ENCODE results near the gene CEP135. TPM values are rescaled to one million over a fixed set of nuclear protein-coding genes. Genes with fewer than 3 reads are reported as not detected.

Gene CEP135
- total RNA-seq, 1 experiment from 2014 or later = 10.9 TPM

- Histone ChIP-seq H3K27me3 (ENCODE audit: insufficient read depth, low read length) (no peaks in the 10 kb centered on the region), H3K9me2 (ENCODE audit: insufficient read depth) (no peaks in the 10 kb centered on the region), H3K36me3 (ENCODE audit: control insufficient read depth in 1 of 2, insufficient read depth in 2 of 2, low read length in 2 of 2) (no peaks in the 10 kb centered on the region), H4K20me1 (ENCODE audit: insufficient read depth) (no peaks in the 10 kb centered on the region), H3K27ac (ENCODE audit: low read depth, low read length) (no peak overlapping the region), H2AFZ (ENCODE audit: low read depth, low read length, poor library complexity, severe bottlenecking) (no peak overlapping the region), H3K4me1 (ENCODE audit: control insufficient read depth in 1 of 2, insufficient read depth in 2 of 2, low read length in 2 of 2) (peaks cover 3 to 22% of the 10 kb centered on the region in 2 experiments; a peak in 3 of 4 replicates), H3K4me3 (replicated peaks in 1 of 2; ENCODE audit: low read depth in 1 of 2, low read length in 2 of 2) (no peak overlapping the region), H3K9ac (ENCODE audit: low read length) (no peak overlapping the region), H3K9me3 (ENCODE audit: control insufficient read depth in 1 of 2, insufficient read depth in 1 of 2, low read depth in 1 of 2, low read length in 2 of 2) (no peaks in the 10 kb centered on the region), H3K79me2 (ENCODE audit: insufficient read depth, low read length) (no peaks in the 10 kb centered on the region), H3K4me2 (ENCODE audit: low read length) (no peak overlapping the region)
- RAD21 ChIA-PET (ENCODE audit: low non-redundant PET in 1 of 2, low total read pairs in 2 of 2, uncharacterized antibody in 2 of 2, unreplicated experiment in 2 of 2) = interaction anchor here in 1 of 2 experiments (0.5 kb wide), 1 partner anchor 39 kb away, joined by 3 read pairs; no protein-coding TSS in a partner anchor
- CTCF ChIA-PET = no interaction called here
- POLR2A ChIA-PET = no interaction called here
- no TSS peak for BruUV-seq (replicated peaks)
- intact Hi-C loops (cut with micrococcal nuclease) = no loop called here
- TF ChIP-seq, protein P1, sequence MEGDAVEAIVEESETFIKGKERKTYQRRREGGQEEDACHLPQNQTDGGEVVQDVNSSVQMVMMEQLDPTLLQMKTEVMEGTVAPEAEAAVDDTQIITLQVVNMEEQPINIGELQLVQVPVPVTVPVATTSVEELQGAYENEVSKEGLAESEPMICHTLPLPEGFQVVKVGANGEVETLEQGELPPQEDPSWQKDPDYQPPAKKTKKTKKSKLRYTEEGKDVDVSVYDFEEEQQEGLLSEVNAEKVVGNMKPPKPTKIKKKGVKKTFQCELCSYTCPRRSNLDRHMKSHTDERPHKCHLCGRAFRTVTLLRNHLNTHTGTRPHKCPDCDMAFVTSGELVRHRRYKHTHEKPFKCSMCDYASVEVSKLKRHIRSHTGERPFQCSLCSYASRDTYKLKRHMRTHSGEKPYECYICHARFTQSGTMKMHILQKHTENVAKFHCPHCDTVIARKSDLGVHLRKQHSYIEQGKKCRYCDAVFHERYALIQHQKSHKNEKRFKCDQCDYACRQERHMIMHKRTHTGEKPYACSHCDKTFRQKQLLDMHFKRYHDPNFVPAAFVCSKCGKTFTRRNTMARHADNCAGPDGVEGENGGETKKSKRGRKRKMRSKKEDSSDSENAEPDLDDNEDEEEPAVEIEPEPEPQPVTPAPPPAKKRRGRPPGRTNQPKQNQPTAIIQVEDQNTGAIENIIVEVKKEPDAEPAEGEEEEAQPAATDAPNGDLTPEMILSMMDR (IDR thresholded peaks at IDR 0.05 in 2 of 3, conservative IDR thresholded peaks at IDR 0.05 in 1 of 3; ENCODE audit: borderline replicate concordance in 1 of 3, insufficient read depth in 1 of 3, low read depth in 2 of 3, low read length in 2 of 3) = no peak
- no peak for TF ChIP-seq EZH2phosphoT487 (IDR thresholded peaks at IDR 0.05; ENCODE audit: borderline replicate concordance)
- TF ChIP-seq YY1 (IDR thresholded peaks at IDR 0.05; ENCODE audit: extremely low read depth, insufficient replicate concordance, low read depth, low read length) = no peak
- DNase-seq (ENCODE audit: low read depth, low spot score) (no peak), ATAC-seq (no peak)
These were observed 38.6 kb upstream of the CEP135 start for GRCh38 chr4:55910140-55910539.

DNA sequence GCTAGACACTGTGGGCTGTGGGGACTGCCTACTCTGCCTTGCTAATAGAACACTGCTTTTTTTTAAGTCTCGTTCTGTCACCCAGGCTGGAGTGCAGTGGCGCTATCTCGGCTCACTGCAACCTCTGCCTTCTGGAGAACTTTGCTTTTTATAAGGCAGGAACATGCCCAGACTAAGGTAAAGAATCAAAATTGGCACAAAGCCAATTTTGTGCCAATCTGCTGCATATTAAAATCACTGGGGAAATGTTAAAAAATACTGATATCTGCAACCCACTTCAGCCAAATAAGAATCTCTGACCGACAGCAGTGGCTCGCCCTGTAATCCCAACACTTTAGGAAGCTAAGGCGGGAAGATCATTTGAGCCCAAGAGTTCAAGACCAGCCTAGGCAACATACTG is 36.5 kb upstream of the CEP135 start:
- no peak overlapping the region for H3K4me2 ChIP-seq (ENCODE audit: low read length)
- no peaks in the 10 kb centered on the region for H3K9me2 ChIP-seq (ENCODE audit: insufficient read depth)
- H4K20me1 ChIP-seq (ENCODE audit: insufficient read depth) = no peaks in the 10 kb centered on the region
- no peak overlapping the region for H2AFZ ChIP-seq (ENCODE audit: low read depth, low read length, poor library complexity, severe bottlenecking)
- no peak for ATAC-seq
- no TSS peak for BruUV-seq (replicated peaks)
- H3K79me2 ChIP-seq (ENCODE audit: insufficient read depth, low read length) = no peaks in the 10 kb centered on the region
- intact Hi-C loops (cut with micrococcal nuclease) = no loop called here
- H3K9ac ChIP-seq (ENCODE audit: low read length) = no peak overlapping the region
- H3K36me3 ChIP-seq (ENCODE audit: control insufficient read depth in 1 of 2, insufficient read depth in 2 of 2, low read length in 2 of 2) = no peaks in the 10 kb centered on the region
- no peaks in the 10 kb centered on the region for H3K9me3 ChIP-seq (ENCODE audit: control insufficient read depth in 1 of 2, insufficient read depth in 1 of 2, low read depth in 1 of 2, low read length in 2 of 2)
- POLR2A ChIA-PET = no interaction called here
- no peak overlapping the region for H3K4me3 ChIP-seq (replicated peaks in 1 of 2; ENCODE audit: low read depth in 1 of 2, low read length in 2 of 2)
- no peak for DNase-seq (ENCODE audit: low read depth, low spot score)
- no peaks in the 10 kb centered on the region for H3K27me3 ChIP-seq (ENCODE audit: insufficient read depth, low read length)
- H3K4me1 ChIP-seq (ENCODE audit: control insufficient read depth in 1 of 2, insufficient read depth in 2 of 2, low read length in 2 of 2) = peaks cover 0 to 11% of the 10 kb centered on the region in 2 experiments; a peak in 3 of 4 replicates
- CTCF ChIA-PET = interaction anchor here (2.2 kb wide), 1 partner anchor 36 kb away, joined by 5 read pairs; the partner anchor contains the start of gene CEP135
- RAD21 ChIA-PET (ENCODE audit: low non-redundant PET in 1 of 2, low total read pairs in 2 of 2, uncharacterized antibody in 2 of 2, unreplicated experiment in 2 of 2) = no interaction called here
- H3K27ac ChIP-seq (ENCODE audit: low read depth, low read length) = no peak overlapping the region
- TF ChIP-seq TCF7L2 (IDR thresholded peaks at IDR 0.05; ENCODE audit: borderline replicate concordance, extremely low read depth, insufficient read depth, insufficient read length) (no peak), SRF (IDR thresholded peaks at IDR 0.05; ENCODE audit: low read depth) (no peak), CBX3 (IDR thresholded peaks at IDR 0.05; ENCODE audit: low read depth) (no peak), EZH2 (IDR thresholded peaks at IDR 0.05) (no peak), ATF3 (IDR thresholded peaks at IDR 0.05) (no peak), CEBPB (IDR thresholded peaks at IDR 0.05; ENCODE audit: low read depth) (no peak), ELF1 (IDR thresholded peaks at IDR 0.05; ENCODE audit: borderline replicate concordance, low read depth) (no peak), FOSL1 (IDR thresholded peaks at IDR 0.05; ENCODE audit: low read depth) (no peak), SIN3A (IDR thresholded peaks at IDR 0.05; ENCODE audit: low read depth) (no peak), ZNF274 (IDR thresholded peaks at IDR 0.05; ENCODE audit: low read depth, low read length) (no peak), SP1 (IDR thresholded peaks at IDR 0.05; ENCODE audit: low read depth) (no peak), EGR1 (IDR thresholded peaks at IDR 0.05; ENCODE audit: low read depth) (no peak)
- TF ChIP-seq, protein P2, sequence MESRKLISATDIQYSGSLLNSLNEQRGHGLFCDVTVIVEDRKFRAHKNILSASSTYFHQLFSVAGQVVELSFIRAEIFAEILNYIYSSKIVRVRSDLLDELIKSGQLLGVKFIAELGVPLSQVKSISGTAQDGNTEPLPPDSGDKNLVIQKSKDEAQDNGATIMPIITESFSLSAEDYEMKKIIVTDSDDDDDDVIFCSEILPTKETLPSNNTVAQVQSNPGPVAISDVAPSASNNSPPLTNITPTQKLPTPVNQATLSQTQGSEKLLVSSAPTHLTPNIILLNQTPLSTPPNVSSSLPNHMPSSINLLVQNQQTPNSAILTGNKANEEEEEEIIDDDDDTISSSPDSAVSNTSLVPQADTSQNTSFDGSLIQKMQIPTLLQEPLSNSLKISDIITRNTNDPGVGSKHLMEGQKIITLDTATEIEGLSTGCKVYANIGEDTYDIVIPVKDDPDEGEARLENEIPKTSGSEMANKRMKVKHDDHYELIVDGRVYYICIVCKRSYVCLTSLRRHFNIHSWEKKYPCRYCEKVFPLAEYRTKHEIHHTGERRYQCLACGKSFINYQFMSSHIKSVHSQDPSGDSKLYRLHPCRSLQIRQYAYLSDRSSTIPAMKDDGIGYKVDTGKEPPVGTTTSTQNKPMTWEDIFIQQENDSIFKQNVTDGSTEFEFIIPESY (IDR thresholded peaks at IDR 0.05; ENCODE audit: extremely low read depth, insufficient replicate concordance, low read length) = no peak
